ENCODE measurements around the gene LRRK2. TPM values are rescaled to one million over a fixed set of nuclear protein-coding genes. Genes with fewer than 3 reads are reported as not detected.
"Not testable (repeated sequence)": the region's sequence is repeated elsewhere in the genome, so short reads cannot be mapped to it uniquely, and the experiment has no call there.

Gene LRRK2
- total RNA-seq, 1 donor from 2014 or later: 14.4 TPM

DNA sequence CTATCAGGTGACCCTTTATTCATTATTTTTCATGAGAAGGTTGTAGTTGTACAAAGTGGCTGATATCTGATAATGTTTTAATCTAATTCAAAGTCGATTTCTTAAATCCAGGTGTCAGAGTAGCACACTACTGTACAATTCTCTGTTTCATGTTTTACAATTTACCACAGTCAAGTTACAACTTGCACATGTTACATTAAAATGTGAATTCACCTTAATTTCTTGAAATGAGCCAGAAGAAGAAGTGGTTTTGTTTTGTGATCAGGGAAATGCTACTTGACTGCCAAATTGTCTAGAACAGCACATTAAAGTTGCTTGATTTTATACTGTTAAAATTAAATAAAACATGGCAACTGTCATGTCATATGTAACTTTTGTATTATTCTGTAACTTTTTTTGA lies 23.2 kb downstream of the LRRK2 start:
- DNase-seq (ENCODE audit: low spot score): no peak

DNA sequence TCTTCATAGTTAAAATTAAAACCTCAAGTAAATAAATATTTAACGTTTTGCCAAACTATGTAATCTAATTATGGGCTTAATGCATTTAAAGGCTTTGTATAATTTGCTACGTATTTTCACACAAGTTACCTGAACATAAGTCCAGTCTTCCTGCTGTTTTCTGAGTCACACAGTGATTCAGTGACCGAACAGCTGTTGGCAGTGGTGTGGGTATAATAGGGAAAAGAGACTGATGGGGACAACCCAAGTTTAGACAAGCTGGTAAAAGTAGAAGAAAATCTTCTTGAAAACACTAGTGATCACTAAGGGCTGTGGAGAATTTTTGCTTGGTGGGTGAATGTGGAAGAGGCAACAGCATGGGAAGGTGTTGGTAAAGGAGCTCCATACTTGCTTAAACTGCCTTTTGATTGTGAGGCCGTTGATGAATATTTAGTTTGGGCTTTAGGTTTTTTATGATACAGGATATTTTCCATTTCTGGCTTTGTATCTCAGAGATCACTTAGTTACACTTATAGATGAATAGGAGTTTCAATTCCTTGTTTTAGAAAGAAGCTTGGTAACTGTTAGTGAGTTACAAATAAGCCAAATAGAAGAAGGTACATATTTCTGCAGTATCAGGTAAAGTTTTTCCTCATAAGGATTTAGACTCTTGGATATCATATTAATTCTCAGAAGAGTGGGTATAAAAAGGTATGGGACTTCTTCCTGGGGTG lies 23.9 kb downstream of the LRRK2 start:
- DNase-seq (ENCODE audit: low spot score): no peak

DNA sequence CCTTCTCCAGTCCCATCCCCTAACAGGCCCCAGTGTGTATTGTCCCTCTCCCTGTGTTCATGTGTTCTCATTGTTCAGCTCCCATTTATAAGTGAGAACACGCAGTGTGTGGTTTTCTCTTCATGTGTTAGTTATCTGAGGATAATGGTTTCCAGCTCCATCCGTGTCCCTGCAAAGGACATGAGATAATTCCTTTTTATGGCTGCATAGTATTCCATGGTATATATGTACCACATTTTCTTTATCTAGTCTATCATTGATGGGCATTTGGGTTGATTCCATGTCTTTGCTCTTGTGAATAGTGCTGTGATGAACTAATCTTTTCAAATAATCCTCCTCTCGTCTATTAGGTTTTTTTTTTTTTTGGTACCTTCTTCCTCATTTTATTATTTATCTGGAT lies 25.9 kb downstream of the LRRK2 start:
- DNase-seq (ENCODE audit: low spot score): not testable (repeated sequence)

GRCh38 chr12:40253936-40254335 lies 29.1 kb downstream of the LRRK2 start:
- peak; percentile 51 for DNase-seq (ENCODE audit: low spot score)

DNA sequence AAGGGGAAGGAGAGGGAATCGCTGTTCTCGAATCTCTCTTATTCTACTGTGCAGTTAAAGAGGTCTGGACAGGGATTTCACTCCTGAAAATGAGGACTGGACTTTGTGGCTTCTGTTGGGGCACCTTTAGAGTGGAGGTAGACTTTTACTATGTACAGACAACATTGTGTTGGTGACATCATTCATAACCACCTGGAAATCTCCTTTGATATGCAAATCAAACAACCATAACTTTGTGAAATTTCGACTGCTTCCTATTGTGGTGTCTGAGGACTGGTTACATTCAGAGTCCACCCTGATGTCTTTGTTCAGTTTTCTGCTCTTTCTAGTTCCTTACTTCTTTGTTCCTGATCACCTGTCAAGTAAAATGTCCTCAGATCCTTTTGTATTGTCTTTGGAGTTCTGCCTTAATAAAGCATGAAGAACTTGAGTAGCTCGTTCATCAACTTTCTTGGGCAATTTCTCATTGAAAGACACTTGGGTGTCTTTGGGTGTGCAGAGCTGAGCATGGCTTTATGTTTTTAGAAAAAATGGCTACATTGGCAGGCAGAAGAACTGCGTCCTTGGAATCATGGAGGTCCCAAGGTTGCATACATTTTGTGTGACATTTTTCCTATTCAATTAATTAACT lies 29.8 kb downstream of the LRRK2 start:
- DNase-seq (ENCODE audit: low spot score): no peak

DNA sequence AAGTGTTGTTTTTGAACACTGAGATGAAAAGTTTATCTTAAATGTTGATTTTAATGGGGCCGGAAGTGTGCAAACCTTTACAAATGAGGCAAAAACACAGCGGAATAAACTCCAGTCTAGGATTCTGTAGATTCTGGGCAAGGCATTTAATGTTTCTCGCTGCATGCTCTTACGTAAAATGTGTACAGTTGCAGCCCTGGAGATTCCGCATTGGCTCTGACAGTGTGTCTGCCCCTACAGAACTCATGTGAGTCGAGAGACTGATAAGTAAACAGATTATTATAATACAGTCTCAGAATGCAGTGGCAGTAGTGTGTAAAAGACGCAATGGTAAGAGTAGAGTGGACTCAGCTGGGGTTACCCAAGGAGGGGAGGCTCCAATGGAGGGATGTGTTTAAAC lies 33.6 kb downstream of the LRRK2 start:
- DNase-seq (ENCODE audit: low spot score): no peak

GRCh38 chr12:40261937-40262336 lies 37.1 kb downstream of the LRRK2 start:
- DNase-seq (ENCODE audit: low spot score): no peak

GRCh38 chr12:40262657-40263056 lies 37.9 kb downstream of the LRRK2 start:
- no peak for DNase-seq (ENCODE audit: low spot score)

DNA sequence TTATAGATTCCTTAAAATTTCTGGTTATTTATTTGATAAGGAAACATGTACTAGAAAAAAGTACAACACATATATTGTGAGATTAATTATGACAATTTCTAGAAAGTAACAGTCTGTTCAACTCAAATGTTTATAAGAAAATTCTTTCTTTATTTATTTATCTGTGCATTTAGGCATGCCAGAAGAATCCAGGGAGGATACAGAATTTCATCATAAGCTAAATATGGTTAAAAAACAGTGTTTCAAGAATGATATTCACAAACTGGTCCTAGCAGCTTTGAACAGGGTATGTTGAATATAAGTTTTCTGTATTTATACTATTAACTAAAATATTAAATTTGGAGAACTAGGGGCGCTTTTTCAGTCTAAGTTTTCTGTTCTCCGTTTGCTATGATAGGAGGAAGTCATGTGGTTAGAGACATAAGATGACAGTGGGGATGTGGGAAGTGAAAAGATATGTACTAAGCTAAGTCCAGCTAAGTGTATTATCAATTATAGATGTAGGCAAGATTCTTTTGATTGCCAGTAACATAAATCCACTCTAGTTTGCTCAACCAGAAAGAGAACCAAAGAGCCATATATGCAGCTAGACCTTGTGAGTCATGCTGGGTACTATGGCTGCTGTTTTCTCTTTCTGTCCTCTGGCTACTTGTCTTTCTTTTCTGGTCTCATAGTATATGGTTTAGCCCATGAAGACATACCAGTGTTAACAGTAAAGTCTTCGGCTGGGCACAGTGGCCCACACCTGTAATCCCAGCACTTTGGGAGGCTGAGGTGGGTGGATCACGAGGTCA lies 39.0 kb downstream of the LRRK2 start:
- no peak for DNase-seq (ENCODE audit: low spot score)

DNA sequence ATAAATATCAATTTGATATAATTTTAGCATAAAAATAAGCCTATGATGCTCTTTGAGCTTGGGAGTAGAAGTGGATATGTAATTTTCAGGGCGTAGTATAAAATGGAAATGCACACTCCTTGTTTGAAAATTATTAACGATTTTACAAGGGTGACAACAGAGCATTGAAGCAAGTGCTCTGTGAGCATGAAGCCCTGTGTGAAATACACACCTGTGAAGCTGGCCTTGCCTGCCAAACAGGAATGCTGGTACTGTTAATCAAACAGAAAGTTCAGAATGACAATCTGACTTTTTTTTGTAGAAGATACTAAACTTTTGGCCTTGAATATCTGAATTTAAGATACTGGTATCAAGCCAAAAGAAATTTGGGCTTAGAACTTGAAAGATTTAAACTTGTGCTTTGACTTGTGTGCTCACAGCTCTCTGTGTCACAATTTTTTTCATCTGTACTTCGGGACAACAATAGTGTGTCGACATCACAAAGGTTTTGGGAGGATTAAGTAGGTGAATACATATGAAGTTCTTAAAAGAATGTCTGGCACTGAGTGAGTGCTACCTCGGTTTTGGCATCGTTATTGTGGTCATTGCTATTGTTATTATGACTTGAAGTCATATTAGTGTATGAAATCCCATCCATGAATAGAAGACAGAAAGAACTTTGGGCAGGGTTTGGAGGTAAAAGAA lies 47.3 kb downstream of the LRRK2 start:
- no peak for DNase-seq (ENCODE audit: low spot score)

DNA sequence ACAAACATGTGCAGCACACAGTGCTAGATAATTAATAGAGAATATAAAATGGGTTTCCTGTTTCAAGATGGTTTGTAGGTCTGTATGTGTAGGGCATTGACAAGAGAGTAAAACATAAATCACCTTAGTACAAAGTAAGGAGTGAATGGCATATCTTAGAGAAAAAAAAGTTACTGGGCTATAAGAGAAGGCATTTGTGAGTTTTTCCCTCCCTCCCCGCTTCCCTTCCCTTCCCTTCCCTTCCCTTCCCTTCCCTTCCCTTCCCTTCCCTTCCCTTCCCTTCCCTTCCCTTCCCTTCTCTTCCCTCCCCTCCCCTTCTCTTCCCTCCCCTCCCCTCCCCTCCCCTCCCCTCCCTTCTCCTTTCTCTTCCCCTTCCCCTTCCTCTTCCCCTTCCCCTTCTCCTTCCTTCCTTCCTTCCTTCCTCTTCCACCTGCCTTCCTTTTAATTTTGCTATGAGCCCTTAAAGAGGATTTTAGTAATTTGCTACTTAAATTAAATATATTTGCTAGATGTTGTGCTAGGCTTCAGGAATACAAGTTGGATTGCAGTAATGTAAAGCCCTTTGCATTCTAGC lies 57.1 kb downstream of the LRRK2 start:
- DNase-seq (ENCODE audit: low spot score): no peak

DNA sequence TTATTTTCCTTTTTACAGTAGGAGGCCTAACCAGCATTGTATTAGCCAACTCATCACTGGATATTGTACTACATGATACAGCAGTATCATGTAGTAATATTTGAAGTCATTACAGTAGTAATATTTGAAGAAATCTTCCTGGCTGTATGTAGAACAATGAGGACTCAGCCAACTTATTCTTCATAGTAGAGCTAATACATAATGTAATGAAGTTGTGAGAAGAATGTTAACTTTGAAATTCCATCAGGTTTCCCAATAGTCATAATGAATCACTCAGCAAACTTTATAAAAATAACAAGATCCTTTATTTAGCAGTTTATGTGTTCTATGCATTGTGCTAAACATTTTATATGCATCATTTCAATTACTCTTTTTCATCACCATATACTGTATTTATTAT lies 61.8 kb downstream of the LRRK2 start:
- no peak for DNase-seq (ENCODE audit: low spot score)

GRCh38 chr12:40287369-40287975 lies 62.7 kb downstream of the LRRK2 start:
- no peak for DNase-seq (ENCODE audit: low spot score)

GRCh38 chr12:40292788-40293429 lies 68.1 kb downstream of the LRRK2 start:
- DNase-seq (ENCODE audit: low spot score): no peak

GRCh38 chr12:40298341-40298740 lies 73.5 kb downstream of the LRRK2 start:
- no peak for DNase-seq (ENCODE audit: low spot score)

DNA sequence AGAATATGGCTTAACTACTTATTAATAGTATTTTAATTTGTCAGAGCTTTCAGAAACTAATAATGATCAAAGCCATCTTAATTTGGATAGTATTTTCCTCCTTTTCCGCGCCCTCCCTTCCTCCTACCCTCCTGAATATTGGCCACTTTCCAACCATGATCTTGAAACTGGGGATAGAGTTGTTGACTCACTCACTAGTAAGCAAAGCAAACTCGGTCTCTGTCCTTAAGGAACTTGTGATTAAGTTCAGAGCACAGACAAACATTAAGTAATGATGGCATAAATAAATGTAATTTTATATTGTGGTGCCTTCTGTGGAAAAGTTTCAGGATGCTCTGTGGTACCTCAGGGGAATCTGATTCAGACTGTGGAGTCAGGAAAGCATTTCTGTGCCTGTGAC lies 75.7 kb downstream of the LRRK2 start:
- no peak for DNase-seq (ENCODE audit: low spot score)

- no peak for DNase-seq (ENCODE audit: low spot score)
Measured at GRCh38 chr12:40309001-40309400, 84.2 kb downstream of the LRRK2 start.

- DNase-seq (ENCODE audit: low spot score): no peak
Measured at GRCh38 chr12:40310211-40310610, 85.4 kb downstream of the LRRK2 start.

DNA sequence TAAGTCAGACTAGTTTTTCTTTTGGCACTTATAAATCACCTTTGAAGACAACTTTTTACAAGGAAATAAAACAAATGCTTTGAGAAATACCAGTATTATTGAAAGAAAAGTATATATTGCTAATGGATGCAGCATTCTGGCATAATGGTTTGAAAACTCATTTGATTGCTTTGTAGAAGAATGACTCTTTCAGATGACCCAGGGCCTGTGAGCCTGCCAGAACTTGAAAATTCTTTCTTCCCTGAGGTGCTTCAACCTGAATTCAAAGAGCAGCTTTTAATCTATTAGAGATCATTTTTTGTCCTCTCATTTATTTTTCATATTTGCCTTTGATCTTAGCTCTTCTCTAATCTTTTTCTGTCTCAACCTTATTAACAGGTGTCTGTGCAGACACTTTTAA lies 87.4 kb downstream of the LRRK2 start:
- DNase-seq (ENCODE audit: low spot score): peak; percentile 25

DNA sequence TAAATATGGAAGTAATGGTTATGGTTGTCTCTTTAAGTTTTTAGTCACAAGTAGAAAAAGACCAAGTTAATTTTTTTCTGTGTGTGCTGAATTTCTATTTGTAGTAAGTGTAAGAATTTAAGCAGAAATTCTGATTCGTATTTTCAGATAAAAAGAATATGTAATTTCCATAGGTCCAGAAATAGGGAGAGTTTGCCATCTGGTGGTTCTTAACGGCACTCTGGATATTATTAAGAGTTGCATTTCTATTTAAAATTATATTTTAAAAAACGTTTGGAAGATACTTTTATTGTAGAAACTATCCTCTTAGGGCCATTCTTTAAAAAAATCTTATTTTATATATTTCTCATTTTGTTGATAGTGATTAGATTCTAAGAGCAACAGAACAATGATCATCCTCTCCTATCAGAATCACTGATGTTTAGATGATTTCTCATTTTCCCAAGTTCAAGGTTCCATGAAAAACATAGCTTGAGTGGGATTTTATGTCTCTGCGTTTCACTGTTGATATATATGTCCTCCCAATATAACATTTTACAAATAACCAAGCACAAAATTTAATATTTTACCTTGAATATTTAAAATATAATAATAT lies 88.3 kb downstream of the LRRK2 start:
- DNase-seq (ENCODE audit: low spot score): peak; percentile 31
